Vagina (tissue), 2 donors: ENCODE measurements around the gene CUX1.

ENCODE experiments used
- CTCF ChIP-seq, 3 experiments: fragments of 450-650 bp in 2 of 3; fragments of 200-600 bp in 1 of 3; sonication (generic) in 1 of 3; IDR thresholded peaks; one replicate each; pipeline ENCODE4 v1.5.1; 2017 to 2019; ENCODE audit warnings: antibody characterized with exemption in 3 of 3, mild to moderate bottlenecking in 2 of 3, moderate library complexity in 2 of 3
- POLR2AphosphoS5 ChIP-seq, 2 donors: sonication (generic); formaldehyde crosslinking; IDR thresholded peaks; one replicate each; pipeline ENCODE4 v1.9.0; 2017; ENCODE audit warnings: antibody characterized with exemption in 2 of 2, mild to moderate bottlenecking in 2 of 2, low read depth in 1 of 2; ENCODE audit not compliant: insufficient read depth in 1 of 2

- no peak for TF ChIP-seq CTCF (IDR thresholded peaks at IDR 0.05)
- TF ChIP-seq POLR2AphosphoS5 (IDR thresholded peaks at IDR 0.05; ENCODE audit: insufficient read depth in 1 of 2, low read depth in 1 of 2), result no peak
These were observed 385.8 kb downstream of the CUX1 start for GRCh38 chr7:102203218-102203617.
